HG02884 (cell line): ENCODE results near the gene PLSCR3.
"Not testable (repeated sequence)": the region's sequence is repeated elsewhere in the genome, so short reads cannot be mapped to it uniquely, and the experiment has no call there.

Experiments
- ATAC-seq: cut with Tn5 transposase; IDR thresholded peaks from one replicate; pipeline ENCODE4 v1.9.1; 2021; ENCODE audit warnings: mild to moderate bottlenecking, moderate library complexity; ENCODE audit not compliant: unreplicated experiment

PLSCR3 gene

DNA sequence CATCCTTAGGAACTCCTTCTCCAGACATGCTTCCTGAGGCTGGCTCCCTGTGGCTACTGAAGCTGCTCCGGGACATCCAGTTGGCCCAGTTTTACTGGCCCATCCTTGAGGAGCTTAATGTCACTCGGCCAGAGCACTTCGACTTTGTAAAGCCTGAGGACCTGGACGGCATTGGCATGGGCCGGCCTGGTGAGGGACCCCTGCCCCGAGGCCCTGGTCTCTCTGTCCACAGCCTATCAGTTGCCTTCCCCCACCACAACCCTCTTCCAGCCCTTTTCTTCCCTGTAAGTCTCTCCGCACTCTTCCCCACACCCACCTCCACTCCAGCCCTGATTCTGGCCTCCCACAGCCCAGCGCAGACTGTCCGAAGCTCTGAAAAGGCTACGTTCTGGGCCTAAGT lies 11.4 kb downstream of the PLSCR3 start:
- no peak for ATAC-seq

GRCh38 chr17:7380855-7381683 lies 13.3 kb downstream of the PLSCR3 start, which contains the start of gene TNK1:
Gene TNK1, plus strand, starts transcription at chr17:7381089. Its CDS starts 1,838 bp downstream, at chr17:7382927.
- no peak for ATAC-seq

DNA sequence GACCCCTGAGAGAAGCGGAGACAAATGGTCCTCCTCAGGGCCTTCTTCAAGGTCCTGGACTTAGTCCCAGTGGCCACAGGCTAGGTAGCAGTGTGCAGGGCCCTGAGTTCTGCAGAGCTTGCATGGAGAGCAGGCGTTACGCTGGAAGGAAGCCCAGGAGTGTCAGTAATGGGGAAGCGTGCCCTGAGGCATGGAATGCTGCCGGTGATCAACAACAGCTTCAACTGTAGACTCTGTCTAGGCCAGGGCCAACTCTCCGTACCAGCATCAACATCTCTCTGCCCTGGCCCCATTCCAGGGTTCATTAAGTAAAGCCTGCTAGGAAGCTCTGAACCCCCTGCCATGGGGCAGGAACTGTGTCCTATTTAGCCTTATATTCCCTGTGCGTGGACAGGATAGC lies 14.0 kb downstream of the PLSCR3 start:
- ATAC-seq: no peak

GRCh38 chr17:7379134-7379533 lies 15.2 kb downstream of the PLSCR3 start:
- no peak for ATAC-seq

GRCh38 chr17:7374353-7374752 lies 20.0 kb downstream of the PLSCR3 start:
- no peak for ATAC-seq

DNA sequence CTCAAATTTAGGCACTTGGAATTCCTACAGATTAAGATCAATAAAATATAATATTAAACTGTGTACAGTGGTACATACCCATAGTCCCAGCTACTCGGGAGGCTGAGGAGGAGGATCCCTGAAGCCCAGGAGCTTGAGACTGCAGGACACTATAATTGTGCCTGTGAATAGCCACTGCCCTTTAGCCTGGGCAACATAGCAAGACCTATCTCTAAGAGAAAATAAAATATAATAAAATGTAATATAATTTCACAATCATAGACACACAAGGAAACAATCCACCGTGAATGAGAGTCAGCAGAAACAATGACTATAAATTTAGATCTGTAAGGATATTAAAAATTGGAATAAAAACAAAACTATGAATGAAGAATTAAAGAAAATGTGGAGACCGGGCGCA lies 23.5 kb downstream of the PLSCR3 start:
- ATAC-seq: no peak

GRCh38 chr17:7369825-7370224 lies 24.5 kb downstream of the PLSCR3 start:
- ATAC-seq: no peak

GRCh38 chr17:7368599-7368994 lies 25.7 kb downstream of the PLSCR3 start:
- not testable (repeated sequence) for ATAC-seq

- no peak for ATAC-seq
These were observed 26.3 kb downstream of the PLSCR3 start for GRCh38 chr17:7367918-7368598.

DNA sequence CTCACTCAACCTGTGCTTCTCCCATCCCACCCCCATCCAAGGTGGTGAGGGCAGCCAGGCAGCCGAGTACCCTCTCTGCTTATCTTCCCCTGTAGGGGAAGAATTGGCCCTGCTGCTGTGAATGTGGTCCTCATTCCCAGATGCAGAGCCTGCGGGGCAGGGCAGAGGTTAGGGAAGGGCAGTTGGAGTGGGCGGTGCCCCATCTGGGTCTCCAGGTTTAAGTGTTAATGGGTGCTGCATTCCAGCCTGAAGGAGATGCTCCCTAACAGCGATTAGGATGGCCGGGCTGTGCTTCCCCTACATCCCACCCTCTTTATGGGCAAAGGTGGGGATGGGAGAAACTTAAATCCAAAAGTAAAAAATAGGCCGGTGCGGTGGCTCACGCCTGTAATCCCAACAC lies 27.2 kb downstream of the PLSCR3 start:
- no peak for ATAC-seq

DNA sequence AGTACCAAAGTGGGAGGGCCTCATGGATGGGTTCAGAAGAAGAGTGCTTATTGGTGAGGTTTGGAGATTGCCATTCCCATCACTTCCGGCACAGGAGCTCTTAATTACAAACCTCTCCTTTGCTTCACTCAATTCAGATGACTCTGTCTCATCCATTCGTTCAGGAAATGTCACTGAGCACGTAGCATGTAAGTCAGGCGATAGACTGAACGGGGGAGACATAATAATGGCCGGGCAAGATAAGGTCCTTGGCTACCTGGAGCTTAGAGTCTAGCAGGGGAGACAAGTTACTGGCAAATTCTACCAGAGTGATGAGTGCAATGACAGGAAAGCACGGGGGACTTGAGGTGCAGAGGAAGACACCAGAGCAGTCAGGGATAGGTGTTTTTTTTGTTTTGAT lies 28.4 kb downstream of the PLSCR3 start:
- not testable (repeated sequence) for ATAC-seq

- no peak for ATAC-seq
These were observed 31.0 kb downstream of the PLSCR3 start for GRCh38 chr17:7363311-7363710.

DNA sequence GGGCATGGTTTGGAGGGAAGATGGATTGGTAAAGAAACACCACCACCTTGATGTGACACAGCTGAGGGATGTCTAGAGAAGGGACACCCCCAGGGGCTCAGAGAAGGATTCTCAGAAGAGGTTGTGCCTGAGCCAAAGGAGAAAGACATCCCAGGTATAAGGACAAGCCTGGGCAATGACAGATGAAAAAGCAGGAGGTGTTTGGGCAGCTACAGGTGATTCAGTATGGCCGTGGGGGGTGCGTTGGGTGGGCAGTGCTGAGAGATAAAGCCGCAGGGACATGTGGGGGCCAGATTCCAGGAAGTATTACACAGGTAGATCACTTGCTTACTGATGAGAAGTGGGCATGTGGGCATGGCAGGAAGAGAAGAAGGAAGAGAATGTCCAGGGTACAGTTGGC lies 32.4 kb downstream of the PLSCR3 start:
- no peak for ATAC-seq

- no peak for ATAC-seq
These were observed 36.9 kb downstream of the PLSCR3 start for GRCh38 chr17:7357381-7357780.

GRCh38 chr17:7356756-7357155 lies 37.6 kb downstream of the PLSCR3 start:
- no peak for ATAC-seq

DNA sequence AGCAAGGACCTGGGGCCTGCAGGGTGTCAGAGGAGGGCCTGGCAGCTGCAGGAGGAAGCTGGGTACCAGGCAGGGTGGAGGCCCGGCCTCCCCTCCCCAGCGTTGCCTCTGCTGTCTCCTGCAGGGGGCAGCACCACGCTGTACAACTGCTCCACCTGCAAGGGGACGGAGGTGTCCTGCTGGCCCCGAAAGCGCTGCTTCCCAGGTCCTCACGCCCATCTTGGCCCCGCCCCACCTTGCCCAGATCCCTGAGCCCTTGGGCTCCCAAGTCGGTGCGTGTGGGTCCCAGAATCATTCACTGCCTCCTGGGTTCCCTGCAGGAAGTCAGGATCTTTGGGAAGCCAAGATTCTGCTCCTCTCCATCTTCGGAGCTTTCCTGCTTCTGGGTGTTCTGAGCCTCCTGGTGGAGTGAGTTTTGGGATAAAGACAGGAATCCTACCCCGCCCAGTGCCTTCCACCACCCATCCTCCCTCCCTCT lies 38.2 kb downstream of the PLSCR3 start:
- no peak for ATAC-seq

GRCh38 chr17:7355573-7355972 lies 38.8 kb downstream of the PLSCR3 start:
- ATAC-seq: no peak

DNA sequence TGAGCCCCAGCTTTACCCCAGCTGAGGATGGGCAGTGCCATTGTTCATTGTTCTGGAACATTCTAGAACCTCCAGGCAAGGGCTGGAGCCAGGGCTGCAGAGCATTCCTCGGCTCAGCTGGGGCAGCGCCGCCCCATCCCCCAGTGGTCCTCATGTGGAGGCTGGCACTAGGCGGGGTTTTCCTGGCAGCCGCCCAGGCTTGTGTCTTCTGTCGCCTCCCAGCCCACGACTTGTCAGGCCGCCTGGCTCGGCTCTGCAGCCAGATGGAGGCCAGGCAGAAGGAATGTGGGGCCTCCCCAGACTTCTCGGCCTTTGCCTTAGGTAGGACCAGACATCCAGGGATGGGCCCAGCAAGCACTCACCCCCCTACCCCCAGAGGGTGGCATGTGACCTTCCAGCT lies 39.3 kb downstream of the PLSCR3 start, which contains the start of gene TMEM95:
TSS of gene TMEM95 (plus strand) at position 104 of the 400 bp plus-strand sequence. CDS start at position 153, 49 bp downstream.
- ATAC-seq: no peak

GRCh38 chr17:7354262-7354843 lies 40.0 kb downstream of the PLSCR3 start:
- ATAC-seq: no peak

DNA sequence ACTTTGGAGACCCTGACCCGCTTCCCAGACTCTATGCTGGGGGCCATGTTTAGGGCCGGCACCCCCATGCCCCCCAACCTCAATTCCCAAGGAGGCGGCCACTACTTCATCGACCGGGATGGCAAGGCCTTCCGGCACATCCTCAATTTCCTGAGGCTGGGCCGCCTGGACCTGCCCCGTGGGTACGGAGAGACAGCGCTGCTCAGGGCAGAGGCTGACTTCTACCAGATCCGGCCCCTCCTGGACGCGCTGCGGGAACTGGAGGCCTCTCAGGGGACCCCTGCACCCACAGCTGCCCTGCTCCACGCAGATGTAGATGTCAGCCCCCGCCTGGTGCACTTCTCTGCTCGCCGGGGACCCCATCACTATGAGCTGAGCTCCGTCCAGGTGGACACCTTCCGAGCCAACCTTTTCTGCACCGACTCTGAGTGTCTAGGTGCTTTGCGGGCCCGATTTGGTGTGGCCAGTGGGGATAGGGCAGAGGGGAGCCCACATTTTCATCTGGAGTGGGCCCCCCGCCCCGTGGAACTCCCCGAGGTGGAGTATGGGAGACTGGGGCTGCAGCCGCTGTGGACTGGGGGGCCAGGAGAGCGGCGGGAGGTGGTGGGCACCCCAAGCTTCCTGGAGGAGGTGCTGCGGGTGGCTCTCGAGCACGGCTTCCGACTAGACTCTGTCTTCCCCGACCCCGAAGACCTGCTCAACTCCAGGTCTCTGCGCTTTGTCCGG lies 41.3 kb downstream of the PLSCR3 start:
- ATAC-seq: no peak

DNA sequence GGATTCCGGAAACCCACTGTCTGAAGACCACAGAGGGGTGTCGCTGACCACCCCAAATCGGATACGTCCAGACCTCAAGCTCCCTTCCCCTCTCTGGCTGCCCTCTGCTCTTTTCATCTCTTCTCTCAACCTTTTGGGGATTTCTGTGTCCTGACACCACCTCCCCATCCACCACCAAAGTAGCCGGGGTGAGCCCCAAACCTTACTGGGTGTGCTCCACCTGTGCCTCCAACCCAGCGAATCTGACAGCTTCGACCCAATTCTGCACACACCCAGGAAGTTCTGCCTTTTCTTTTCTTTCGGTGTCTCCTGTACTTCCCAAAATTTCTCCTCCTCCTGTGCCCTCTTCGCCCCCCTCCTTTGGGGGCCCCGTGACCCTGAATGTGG lies 41.8 kb downstream of the PLSCR3 start:
- ATAC-seq: no peak
